Thyroid gland (tissue), 4 donors: ENCODE measurements around the gene CA12.

Experiments
- CTCF ChIP-seq, 6 experiments: fragments of 200-600 bp in 3 of 6; fragments of 450-650 bp in 3 of 6; sonication (generic) in 3 of 6; IDR thresholded peaks; one replicate each; pipeline ENCODE4 v1.5.1; 2016 to 2019; ENCODE audit warnings: antibody characterized with exemption in 6 of 6, mild to moderate bottlenecking in 2 of 6, inconsistent platforms in 1 of 6, moderate library complexity in 1 of 6
- POLR2A ChIP-seq, 2 donors: fragments of 450-650 bp; IDR thresholded peaks; one replicate each; pipeline ENCODE4 v1.6.1; 2017; ENCODE audit warnings: antibody characterized with exemption in 2 of 2, mild to moderate bottlenecking in 2 of 2, moderate library complexity in 1 of 2

GRCh38 chr15:63412551-63412950, 30.9 kb upstream of the CA12 start:
- no peak for TF ChIP-seq CTCF (IDR thresholded peaks at IDR 0.05)
- no peak for TF ChIP-seq POLR2A (IDR thresholded peaks at IDR 0.05)
